ENCODE measurements around the gene ABI3BP. TPM values are rescaled to one million over a fixed set of nuclear protein-coding genes. Genes with fewer than 3 reads are reported as not detected.

Gene ABI3BP
- total RNA-seq, 1 experiment from 2014 or later, result 0.15 TPM

- TF ChIP-seq SIN3A (IDR thresholded peaks at IDR 0.05; ENCODE audit: low read depth) (no peak), SRF (IDR thresholded peaks at IDR 0.05; ENCODE audit: low read depth) (no peak), EGR1 (IDR thresholded peaks at IDR 0.05; ENCODE audit: low read depth) (no peak), YY1 (IDR thresholded peaks at IDR 0.05; ENCODE audit: extremely low read depth, insufficient replicate concordance, low read depth, low read length) (no peak), EZH2phosphoT487 (IDR thresholded peaks at IDR 0.05; ENCODE audit: borderline replicate concordance) (no peak), CBX3 (IDR thresholded peaks at IDR 0.05; ENCODE audit: low read depth) (no peak), ZNF274 (IDR thresholded peaks at IDR 0.05; ENCODE audit: low read depth, low read length) (no peak), JUND (IDR thresholded peaks at IDR 0.05) (no peak), ELF1 (IDR thresholded peaks at IDR 0.05; ENCODE audit: borderline replicate concordance, low read depth) (no peak), TCF7L2 (IDR thresholded peaks at IDR 0.05; ENCODE audit: borderline replicate concordance, extremely low read depth, insufficient read depth, insufficient read length) (no peak), POLR2AphosphoS5 (IDR thresholded peaks at IDR 0.05; ENCODE audit: low read depth, low read length) (no peak), ZFX (IDR thresholded peaks at IDR 0.05) (no peak), POLR2A (IDR thresholded peaks at IDR 0.05; ENCODE audit: borderline replicate concordance, extremely low read depth, insufficient read depth, insufficient read length) (no peak), RAD21 (IDR thresholded peaks at IDR 0.05; ENCODE audit: low read depth) (no peak), EZH2 (IDR thresholded peaks at IDR 0.05) (no peak), CEBPB (IDR thresholded peaks at IDR 0.05; ENCODE audit: low read depth) (no peak), MAX (IDR thresholded peaks at IDR 0.05) (no peak), ATF3 (IDR thresholded peaks at IDR 0.05) (no peak), FOSL1 (IDR thresholded peaks at IDR 0.05; ENCODE audit: low read depth) (no peak)
- TF ChIP-seq, protein P1, sequence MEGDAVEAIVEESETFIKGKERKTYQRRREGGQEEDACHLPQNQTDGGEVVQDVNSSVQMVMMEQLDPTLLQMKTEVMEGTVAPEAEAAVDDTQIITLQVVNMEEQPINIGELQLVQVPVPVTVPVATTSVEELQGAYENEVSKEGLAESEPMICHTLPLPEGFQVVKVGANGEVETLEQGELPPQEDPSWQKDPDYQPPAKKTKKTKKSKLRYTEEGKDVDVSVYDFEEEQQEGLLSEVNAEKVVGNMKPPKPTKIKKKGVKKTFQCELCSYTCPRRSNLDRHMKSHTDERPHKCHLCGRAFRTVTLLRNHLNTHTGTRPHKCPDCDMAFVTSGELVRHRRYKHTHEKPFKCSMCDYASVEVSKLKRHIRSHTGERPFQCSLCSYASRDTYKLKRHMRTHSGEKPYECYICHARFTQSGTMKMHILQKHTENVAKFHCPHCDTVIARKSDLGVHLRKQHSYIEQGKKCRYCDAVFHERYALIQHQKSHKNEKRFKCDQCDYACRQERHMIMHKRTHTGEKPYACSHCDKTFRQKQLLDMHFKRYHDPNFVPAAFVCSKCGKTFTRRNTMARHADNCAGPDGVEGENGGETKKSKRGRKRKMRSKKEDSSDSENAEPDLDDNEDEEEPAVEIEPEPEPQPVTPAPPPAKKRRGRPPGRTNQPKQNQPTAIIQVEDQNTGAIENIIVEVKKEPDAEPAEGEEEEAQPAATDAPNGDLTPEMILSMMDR (IDR thresholded peaks at IDR 0.05 in 2 of 3, conservative IDR thresholded peaks at IDR 0.05 in 1 of 3; ENCODE audit: borderline replicate concordance in 1 of 3, insufficient read depth in 1 of 3, low read depth in 2 of 3, low read length in 2 of 3), result no peak
- Histone ChIP-seq H3K27ac (ENCODE audit: low read depth, low read length) (no peak overlapping the region), H3K36me3 (ENCODE audit: control insufficient read depth in 1 of 2, insufficient read depth in 2 of 2, low read length in 2 of 2) (no peaks in the 10 kb centered on the region), H3K4me2 (ENCODE audit: low read length) (no peak overlapping the region), H4K20me1 (ENCODE audit: insufficient read depth) (no peaks in the 10 kb centered on the region), H3K27me3 (ENCODE audit: insufficient read depth, low read length) (no peaks in the 10 kb centered on the region), H2AFZ (ENCODE audit: low read depth, low read length, poor library complexity, severe bottlenecking) (no peak overlapping the region), H3K4me1 (ENCODE audit: control insufficient read depth in 1 of 2, insufficient read depth in 2 of 2, low read length in 2 of 2) (no peaks in the 10 kb centered on the region), H3K9ac (ENCODE audit: low read length) (no peak overlapping the region), H3K79me2 (ENCODE audit: insufficient read depth, low read length) (no peaks in the 10 kb centered on the region), H3K9me2 (ENCODE audit: insufficient read depth) (no peaks in the 10 kb centered on the region), H3K4me3 (replicated peaks in 1 of 2; ENCODE audit: low read depth in 1 of 2, low read length in 2 of 2) (no peak overlapping the region), H3K9me3 (ENCODE audit: control insufficient read depth in 1 of 2, insufficient read depth in 1 of 2, low read depth in 1 of 2, low read length in 2 of 2) (no peaks in the 10 kb centered on the region)
- ChIA-PET POLR2A (no interaction called here), CTCF (no interaction called here), RAD21 (ENCODE audit: low non-redundant PET in 1 of 2, low total read pairs in 2 of 2, uncharacterized antibody in 2 of 2, unreplicated experiment in 2 of 2) (no interaction called here)
- no peak for DNase-seq (ENCODE audit: low read depth, low spot score)
- no peak for ATAC-seq
- intact Hi-C loops (cut with micrococcal nuclease), result no loop called here
- no TSS peak for BruUV-seq (replicated peaks)
Observed at GRCh38 chr3:100831629-100832028, 161.6 kb downstream of the ABI3BP start.
